HEK293 (cell line): ENCODE data around the gene TMEM91.
A peak's percentile ranks its signal among the peaks of the same experiment; 100 is the strongest.

ENCODE experiments used
- CTCF ChIA-PET: fragments of 350-600 bp; formaldehyde crosslinking; extraction: SDS; loops from one replicate; lab custom pipeline; 2021; ENCODE audit warnings: antibody characterized with exemption; lab: Yijun Ruan, JAX
- POLR2A ChIA-PET: fragments of 300-600 bp; formaldehyde crosslinking; extraction: SDS; loops from one replicate; lab custom pipeline; 2020; ENCODE audit warnings: antibody characterized with exemption, inconsistent platforms; lab: Yijun Ruan, JAX
- H3K27ac ChIP-seq: fragments of 200-500 bp; sonication (Bioruptor generic); 2 replicates; pipeline ENCODE4 v1.5.1; 2014; ENCODE audit warnings: low read depth, low read length, control low read depth, inconsistent platforms; ENCODE audit errors: extremely low read depth
- H3K36me3 ChIP-seq, 2 experiments: fragments of 200-500 bp in 1 of 2; sonication (Bioruptor generic) in 1 of 2; 1 replicate in 1 of 2; 2 replicates in 1 of 2; pipeline ENCODE4 v1.5.1; 2014 to 2017; ENCODE audit warnings: inconsistent platforms in 2 of 2, low read length in 2 of 2; ENCODE audit not compliant: control insufficient read depth in 2 of 2, insufficient read depth in 1 of 2
- H3K4me1 ChIP-seq: fragments of 200-500 bp; sonication (Bioruptor generic); 2 replicates; pipeline ENCODE4 v1.5.1; 2014; ENCODE audit warnings: mild to moderate bottlenecking, low read length, inconsistent platforms; ENCODE audit not compliant: control insufficient read depth, insufficient read depth
- H3K4me3 ChIP-seq: 2 replicates; pipeline ENCODE4 v1.5.1; 2011; ENCODE audit warnings: low read depth, mild to moderate bottlenecking, control low read depth, low read length, moderate library complexity
- H3K9me3 ChIP-seq: fragments of 200-500 bp; sonication (Bioruptor generic); 2 replicates; pipeline ENCODE4 v1.5.1; 2014; ENCODE audit warnings: low read depth, low read length, inconsistent platforms; ENCODE audit not compliant: control insufficient read depth, insufficient read depth
- FEZF1 ChIP-seq: fragments of 450-650 bp; formaldehyde crosslinking; IDR thresholded peaks from 2 replicates; pipeline ENCODE4 v1.5.1; 2016; ENCODE audit warnings: missing biosample characterization, missing genetic modification characterization
- GLIS2 ChIP-seq: fragments of 450-650 bp; formaldehyde crosslinking; IDR thresholded peaks from 2 replicates; pipeline ENCODE4 v1.5.1; 2016; ENCODE audit warnings: missing biosample characterization, missing genetic modification characterization
- IKZF3 ChIP-seq: fragments of 450-650 bp; IDR thresholded peaks from 2 replicates; pipeline ENCODE4 v1.5.0; 2018; ENCODE audit warnings: missing biosample characterization, mild to moderate bottlenecking, missing genetic modification characterization, moderate library complexity
- MZF1 ChIP-seq: fragments of 450-650 bp; formaldehyde crosslinking; IDR thresholded peaks from 2 replicates; pipeline ENCODE4 v1.5.1; 2017; ENCODE audit warnings: missing biosample characterization, missing genetic modification characterization, borderline replicate concordance
- YY1 ChIP-seq: fragments of 450-650 bp; formaldehyde crosslinking; IDR thresholded peaks from 2 replicates; pipeline ENCODE4 v1.5.1; 2018; ENCODE audit warnings: missing biosample characterization, missing genetic modification characterization
- ZBTB17 ChIP-seq: fragments of 450-650 bp; formaldehyde crosslinking; IDR thresholded peaks from 2 replicates; pipeline ENCODE4 v1.5.1; 2016; ENCODE audit warnings: missing biosample characterization, missing genetic modification characterization
- ZBTB48 ChIP-seq: fragments of 450-650 bp; formaldehyde crosslinking; IDR thresholded peaks from 2 replicates; pipeline ENCODE4 v1.5.1; 2016; ENCODE audit warnings: missing biosample characterization, missing genetic modification characterization
- ZIC2 ChIP-seq: fragments of 450-650 bp; formaldehyde crosslinking; IDR thresholded peaks from 2 replicates; pipeline ENCODE4 v1.5.1; 2016; ENCODE audit warnings: missing biosample characterization, missing genetic modification characterization
- ZNF10 ChIP-seq: fragments of 450-650 bp; formaldehyde crosslinking; IDR thresholded peaks from 2 replicates; pipeline ENCODE4 v1.5.1; 2017; ENCODE audit warnings: missing biosample characterization, missing genetic modification characterization
- ZNF138 ChIP-seq: fragments of 450-650 bp; formaldehyde crosslinking; IDR thresholded peaks from 2 replicates; pipeline ENCODE4 v1.5.1; 2016; ENCODE audit warnings: missing biosample characterization, missing genetic modification characterization, borderline replicate concordance
- ZNF146 ChIP-seq: fragments of 450-650 bp; formaldehyde crosslinking; IDR thresholded peaks from 2 replicates; pipeline ENCODE4 v1.5.1; 2016; ENCODE audit warnings: missing biosample characterization, missing genetic modification characterization
- ZNF16 ChIP-seq: fragments of 450-650 bp; formaldehyde crosslinking; IDR thresholded peaks from 2 replicates; pipeline ENCODE4 v1.5.1; 2016; ENCODE audit warnings: low read depth, missing biosample characterization, missing genetic modification characterization
- ZNF248 ChIP-seq: fragments of 450-650 bp; formaldehyde crosslinking; IDR thresholded peaks from 2 replicates; pipeline ENCODE4 v1.5.1; 2017; ENCODE audit warnings: missing biosample characterization, missing genetic modification characterization
- ZNF292 ChIP-seq: fragments of 450-650 bp; formaldehyde crosslinking; IDR thresholded peaks from 2 replicates; pipeline ENCODE4 v1.5.1; 2016; ENCODE audit warnings: low read depth, missing biosample characterization, missing genetic modification characterization, borderline replicate concordance
- ZNF341 ChIP-seq: fragments of 450-650 bp; formaldehyde crosslinking; IDR thresholded peaks from 2 replicates; pipeline ENCODE4; 2016; ENCODE audit warnings: low read depth, missing biosample characterization, missing genetic modification characterization
- ZNF404 ChIP-seq: fragments of 450-650 bp; formaldehyde crosslinking; IDR thresholded peaks from 2 replicates; pipeline ENCODE4 v1.5.1; 2017; ENCODE audit warnings: missing biosample characterization, missing genetic modification characterization
- ZNF473 ChIP-seq: fragments of 450-650 bp; formaldehyde crosslinking; IDR thresholded peaks from 2 replicates; pipeline ENCODE4 v1.5.1; 2017; ENCODE audit warnings: missing biosample characterization, missing genetic modification characterization
- ZNF548 ChIP-seq: fragments of 450-650 bp; formaldehyde crosslinking; IDR thresholded peaks from 2 replicates; pipeline ENCODE4 v1.5.1; 2016; ENCODE audit warnings: missing biosample characterization, missing genetic modification characterization
- ZNF560 ChIP-seq: fragments of 450-650 bp; formaldehyde crosslinking; IDR thresholded peaks from 2 replicates; pipeline ENCODE4 v1.5.1; 2017; ENCODE audit warnings: missing biosample characterization, missing genetic modification characterization, borderline replicate concordance
- ZNF571 ChIP-seq: fragments of 450-650 bp; formaldehyde crosslinking; IDR thresholded peaks from 2 replicates; pipeline ENCODE4 v1.5.0; 2017; ENCODE audit warnings: missing biosample characterization, missing genetic modification characterization
- ZNF585B ChIP-seq: fragments of 450-650 bp; formaldehyde crosslinking; IDR thresholded peaks from 2 replicates; pipeline ENCODE4 v1.5.1; 2016; ENCODE audit warnings: missing biosample characterization, missing genetic modification characterization
- ZSCAN23 ChIP-seq: fragments of 450-650 bp; formaldehyde crosslinking; IDR thresholded peaks from 2 replicates; pipeline ENCODE4 v1.5.1; 2016; ENCODE audit warnings: missing biosample characterization, missing genetic modification characterization
- ZSCAN30 ChIP-seq: fragments of 450-650 bp; IDR thresholded peaks from 2 replicates; pipeline ENCODE4 v1.5.1; 2018; ENCODE audit warnings: missing biosample characterization, mild to moderate bottlenecking, missing genetic modification characterization, moderate library complexity
- TF ChIP-seq, protein P1 (sequence below): fragments of 450-650 bp; IDR thresholded peaks from 2 replicates; pipeline ENCODE4 v1.5.1; 2018; ENCODE audit warnings: missing biosample characterization, mild to moderate bottlenecking, missing genetic modification characterization
- TF ChIP-seq, protein P2 (sequence below): fragments of 450-650 bp; IDR thresholded peaks from 2 replicates; pipeline ENCODE4 v1.5.1; 2018; ENCODE audit warnings: missing biosample characterization, missing genetic modification characterization
- TF ChIP-seq, protein P3 (sequence below): fragments of 450-650 bp; formaldehyde crosslinking; IDR thresholded peaks from 2 replicates; pipeline ENCODE4 v1.5.1; 2016; ENCODE audit warnings: missing biosample characterization, missing genetic modification characterization, borderline replicate concordance

The TMEM91 gene

DNA sequence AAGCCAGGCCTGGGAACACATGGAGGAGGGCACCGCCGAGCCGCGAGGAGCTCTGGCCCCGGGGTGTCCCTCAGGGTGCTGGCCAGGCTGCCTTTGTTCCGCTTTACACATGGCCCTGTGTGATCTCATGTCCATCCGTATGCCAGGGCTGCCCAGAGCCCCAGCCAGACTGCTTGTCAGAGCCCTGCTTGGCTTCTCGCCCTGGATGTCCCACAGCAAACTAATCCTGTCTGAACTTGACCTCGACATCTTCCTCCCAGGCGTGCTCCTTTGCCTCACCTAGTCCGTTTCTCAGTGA is 35.6 kb downstream of the TMEM91 start:
- CTCF ChIA-PET, result no interaction called here
- Histone ChIP-seq H3K4me3 (no peak overlapping the region), H3K27ac (no peak overlapping the region), H3K9me3 (no peaks in the 10 kb centered on the region), H3K4me1 (peaks cover 5% of the 10 kb centered on the region; the same call in 1 of the 2 replicates), H3K36me3 (peaks cover 9 to 22% of the 10 kb centered on the region in 2 experiments; a peak in 2 of 3 replicates)
- POLR2A ChIA-PET, result interaction anchor here (1.3 kb wide), 1 partner anchor 27 kb away, joined by 4 read pairs; the partner anchor contains the start of gene DMAC2
- TF ChIP-seq ZIC2 (peak; percentile 28; the same call in 1 of the 2 replicates), ZNF560 (tag by site-specific recombination) (no peak)

DNA sequence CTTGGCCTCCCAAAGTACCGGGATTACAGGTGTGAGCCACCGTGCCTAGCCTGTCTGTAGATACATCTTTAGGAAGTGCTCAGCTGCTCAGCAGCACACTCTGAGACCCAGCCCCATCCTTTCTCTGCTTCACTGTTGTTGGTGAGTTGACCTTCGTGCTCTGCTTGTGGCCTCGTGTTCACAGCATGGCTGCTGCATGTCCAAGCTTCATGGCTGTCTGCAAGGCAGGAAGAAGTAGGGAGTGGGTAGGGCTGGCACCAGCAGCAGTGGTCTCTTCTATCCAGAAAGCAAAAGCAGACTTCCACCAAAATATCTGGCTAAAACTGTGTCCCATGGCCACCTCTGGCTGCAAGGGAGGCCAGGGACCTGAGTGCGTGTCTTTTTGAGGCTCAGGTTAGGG is 36.6 kb downstream of the TMEM91 start:
- Histone ChIP-seq H3K9me3 (no peaks in the 10 kb centered on the region), H3K4me3 (no peak overlapping the region), H3K4me1 (peaks cover 5% of the 10 kb centered on the region; the same call in 1 of the 2 replicates)
- CTCF ChIA-PET, result no interaction called here
- TF ChIP-seq, protein P1, sequence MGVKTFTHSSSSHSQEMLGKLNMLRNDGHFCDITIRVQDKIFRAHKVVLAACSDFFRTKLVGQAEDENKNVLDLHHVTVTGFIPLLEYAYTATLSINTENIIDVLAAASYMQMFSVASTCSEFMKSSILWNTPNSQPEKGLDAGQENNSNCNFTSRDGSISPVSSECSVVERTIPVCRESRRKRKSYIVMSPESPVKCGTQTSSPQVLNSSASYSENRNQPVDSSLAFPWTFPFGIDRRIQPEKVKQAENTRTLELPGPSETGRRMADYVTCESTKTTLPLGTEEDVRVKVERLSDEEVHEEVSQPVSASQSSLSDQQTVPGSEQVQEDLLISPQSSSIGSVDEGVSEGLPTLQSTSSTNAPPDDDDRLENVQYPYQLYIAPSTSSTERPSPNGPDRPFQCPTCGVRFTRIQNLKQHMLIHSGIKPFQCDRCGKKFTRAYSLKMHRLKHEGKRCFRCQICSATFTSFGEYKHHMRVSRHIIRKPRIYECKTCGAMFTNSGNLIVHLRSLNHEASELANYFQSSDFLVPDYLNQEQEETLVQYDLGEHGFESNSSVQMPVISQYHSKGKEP (tag by site-specific recombination), result no peak
- TF ChIP-seq ZSCAN23 (tag by site-specific recombination), result no peak
- TF ChIP-seq ZBTB48 (tag by site-specific recombination), result no peak
- TF ChIP-seq, all 188 proteins: peak for 0
- H3K36me3 ChIP-seq, result peaks cover 13 to 26% of the 10 kb centered on the region in 2 experiments; a peak in 2 of 3 replicates
- POLR2A ChIA-PET, result interaction anchor here (1.3 kb wide), 1 partner anchor 26 kb away, joined by 4 read pairs; the partner anchor contains the start of gene DMAC2
- H3K27ac ChIP-seq, result no peak overlapping the region

DNA sequence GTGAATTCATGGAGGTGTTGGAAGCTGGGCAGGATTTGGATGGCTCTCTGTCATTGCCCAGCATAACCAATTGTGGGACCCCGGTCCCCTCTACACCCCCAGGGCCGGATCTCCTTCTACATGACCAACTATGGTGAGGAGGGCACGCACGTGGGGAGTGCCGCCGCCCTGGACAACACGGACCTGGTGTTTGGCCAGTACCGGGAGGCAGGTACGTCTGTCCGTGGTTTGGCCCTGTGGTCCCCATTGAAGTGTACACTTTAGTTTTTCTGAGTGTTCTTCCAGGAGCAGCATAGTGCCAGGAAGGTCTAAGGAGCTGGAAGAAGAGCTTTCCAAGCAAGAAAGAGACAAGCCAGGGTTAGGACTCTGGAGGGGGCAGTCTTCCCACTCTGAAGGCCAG is 37.6 kb downstream of the TMEM91 start:
- Histone ChIP-seq H3K4me3 (no peak overlapping the region), H3K27ac (no peak overlapping the region), H3K36me3 (peaks cover 20 to 30% of the 10 kb centered on the region in 2 experiments), H3K9me3 (no peaks in the 10 kb centered on the region), H3K4me1 (peaks cover 5% of the 10 kb centered on the region; the same call in 1 of the 2 replicates)
- TF ChIP-seq ZNF292 (tag by site-specific recombination), result no peak
- no peak for TF ChIP-seq ZNF146 (tag by site-specific recombination)
- TF ChIP-seq ZNF473, result no peak
- no peak for TF ChIP-seq ZNF10
- no peak for TF ChIP-seq ZBTB17 (tag by site-specific recombination)
- TF ChIP-seq ZNF341 (tag by site-specific recombination), result no peak
- no peak for TF ChIP-seq ZSCAN30 (tag by site-specific recombination)
- TF ChIP-seq ZNF404 (tag by site-specific recombination), result no peak
- no peak for TF ChIP-seq IKZF3 (tag by site-specific recombination)
- no peak for TF ChIP-seq ZNF138 (tag by site-specific recombination)
- POLR2A ChIA-PET, result interaction anchor here (0.5 kb wide), 1 partner anchor 35 kb away, joined by 3 read pairs; no protein-coding TSS in a partner anchor
- CTCF ChIA-PET, result interaction anchor here (0.6 kb wide), 1 partner anchor 32 kb away, joined by 3 read pairs; no protein-coding TSS in a partner anchor

DNA sequence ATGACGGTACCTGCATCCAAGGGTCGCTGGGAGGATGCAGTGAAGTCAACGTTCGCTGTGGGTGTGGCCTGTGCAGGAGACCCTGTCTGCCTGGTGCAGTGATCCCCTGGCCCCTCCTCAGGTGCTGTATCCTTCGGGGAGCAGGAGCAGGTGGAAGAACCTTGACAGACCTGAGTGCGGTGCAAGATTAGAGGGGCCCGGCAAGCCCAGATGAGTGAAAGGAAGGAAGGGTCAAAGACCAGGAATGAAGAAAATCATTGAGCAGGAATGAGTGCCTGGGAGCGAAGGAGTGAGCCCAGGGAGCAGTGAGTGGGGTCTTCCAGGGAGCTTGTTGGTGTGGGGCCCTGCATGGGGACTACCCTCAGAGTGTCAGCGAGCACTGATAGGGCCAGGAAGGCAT is 38.1 kb downstream of the TMEM91 start:
- POLR2A ChIA-PET, result interaction anchor here (0.5 kb wide), 1 partner anchor 35 kb away, joined by 3 read pairs; no protein-coding TSS in a partner anchor
- H3K9me3 ChIP-seq, result no peaks in the 10 kb centered on the region
- CTCF ChIA-PET, result interaction anchor here (0.6 to 0.9 kb wide), 2 partner anchors 33 to 149 kb away, joined by 3 to 7 read pairs; no protein-coding TSS in a partner anchor
- H3K27ac ChIP-seq, result no peak overlapping the region
- H3K4me3 ChIP-seq, result no peak overlapping the region
- H3K36me3 ChIP-seq, result peaks cover 25 to 35% of the 10 kb centered on the region in 2 experiments
- peaks cover under 1% of the 10 kb centered on the region; the same call in 1 of the 2 replicates for H3K4me1 ChIP-seq
- no peak for TF ChIP-seq YY1 (tag by site-specific recombination)
- no peak for TF ChIP-seq ZNF16 (tag by site-specific recombination)
- TF ChIP-seq, protein P2, sequence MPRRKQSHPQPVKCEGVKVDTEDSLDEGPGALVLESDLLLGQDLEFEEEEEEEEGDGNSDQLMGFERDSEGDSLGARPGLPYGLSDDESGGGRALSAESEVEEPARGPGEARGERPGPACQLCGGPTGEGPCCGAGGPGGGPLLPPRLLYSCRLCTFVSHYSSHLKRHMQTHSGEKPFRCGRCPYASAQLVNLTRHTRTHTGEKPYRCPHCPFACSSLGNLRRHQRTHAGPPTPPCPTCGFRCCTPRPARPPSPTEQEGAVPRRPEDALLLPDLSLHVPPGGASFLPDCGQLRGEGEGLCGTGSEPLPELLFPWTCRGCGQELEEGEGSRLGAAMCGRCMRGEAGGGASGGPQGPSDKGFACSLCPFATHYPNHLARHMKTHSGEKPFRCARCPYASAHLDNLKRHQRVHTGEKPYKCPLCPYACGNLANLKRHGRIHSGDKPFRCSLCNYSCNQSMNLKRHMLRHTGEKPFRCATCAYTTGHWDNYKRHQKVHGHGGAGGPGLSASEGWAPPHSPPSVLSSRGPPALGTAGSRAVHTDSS (tag by site-specific recombination), result no peak
- TF ChIP-seq GLIS2 (tag by site-specific recombination), result no peak
- TF ChIP-seq ZNF585B (tag by site-specific recombination), result no peak
- TF ChIP-seq ZSCAN30 (tag by site-specific recombination), result no peak
- no peak for TF ChIP-seq ZNF248 (tag by site-specific recombination)
- TF ChIP-seq FEZF1 (tag by site-specific recombination), result no peak
- no peak for TF ChIP-seq ZNF571 (tag by site-specific recombination)
- no peak for TF ChIP-seq ZNF548 (tag by site-specific recombination)
- TF ChIP-seq MZF1, result no peak
- TF ChIP-seq, protein P3, sequence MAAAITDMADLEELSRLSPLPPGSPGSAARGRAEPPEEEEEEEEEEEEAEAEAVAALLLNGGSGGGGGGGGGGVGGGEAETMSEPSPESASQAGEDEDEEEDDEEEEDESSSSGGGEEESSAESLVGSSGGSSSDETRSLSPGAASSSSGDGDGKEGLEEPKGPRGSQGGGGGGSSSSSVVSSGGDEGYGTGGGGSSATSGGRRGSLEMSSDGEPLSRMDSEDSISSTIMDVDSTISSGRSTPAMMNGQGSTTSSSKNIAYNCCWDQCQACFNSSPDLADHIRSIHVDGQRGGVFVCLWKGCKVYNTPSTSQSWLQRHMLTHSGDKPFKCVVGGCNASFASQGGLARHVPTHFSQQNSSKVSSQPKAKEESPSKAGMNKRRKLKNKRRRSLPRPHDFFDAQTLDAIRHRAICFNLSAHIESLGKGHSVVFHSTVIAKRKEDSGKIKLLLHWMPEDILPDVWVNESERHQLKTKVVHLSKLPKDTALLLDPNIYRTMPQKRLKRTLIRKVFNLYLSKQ (tag by site-specific recombination), result no peak
